GM18505 (cell line): Measurements from ENCODE around the gene C1orf53.
"Not testable (repeated sequence)": the region's sequence is repeated elsewhere in the genome, so short reads cannot be mapped to it uniquely, and the experiment has no call there.

ENCODE experiments used
- ATAC-seq: cut with Tn5 transposase; IDR thresholded peaks from one replicate; pipeline ENCODE4 v1.9.1; 2021; ENCODE audit not compliant: unreplicated experiment
- POLR2A ChIP-seq: IDR thresholded peaks from 4 replicates; pipeline ENCODE4 v1.6.1; 2011; ENCODE audit warnings: borderline replicate concordance; ENCODE audit not compliant: insufficient read depth, insufficient read length; ENCODE audit errors: extremely low read depth

C1orf53 gene

DNA sequence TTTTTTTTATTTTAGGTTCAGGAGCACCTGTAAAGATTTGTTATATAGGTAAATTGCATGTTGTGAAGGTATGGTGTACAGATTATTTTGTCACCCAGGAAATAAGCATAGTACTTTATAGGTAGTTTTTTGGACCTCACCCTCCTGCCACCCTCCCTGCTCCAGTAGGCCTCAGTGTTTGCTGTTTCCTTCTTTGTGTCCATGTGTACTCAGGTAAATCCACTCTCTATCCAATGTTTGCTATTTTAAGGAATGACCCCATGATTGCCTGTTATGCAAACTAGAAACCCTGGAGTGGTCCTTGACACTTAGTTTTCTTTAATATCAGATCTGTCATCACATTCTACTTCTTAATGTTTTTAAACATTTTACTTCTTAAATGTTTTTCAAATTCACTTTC lies 48.7 kb downstream of the C1orf53 start:
- ATAC-seq, result no peak
- TF ChIP-seq POLR2A, result no peak

DNA sequence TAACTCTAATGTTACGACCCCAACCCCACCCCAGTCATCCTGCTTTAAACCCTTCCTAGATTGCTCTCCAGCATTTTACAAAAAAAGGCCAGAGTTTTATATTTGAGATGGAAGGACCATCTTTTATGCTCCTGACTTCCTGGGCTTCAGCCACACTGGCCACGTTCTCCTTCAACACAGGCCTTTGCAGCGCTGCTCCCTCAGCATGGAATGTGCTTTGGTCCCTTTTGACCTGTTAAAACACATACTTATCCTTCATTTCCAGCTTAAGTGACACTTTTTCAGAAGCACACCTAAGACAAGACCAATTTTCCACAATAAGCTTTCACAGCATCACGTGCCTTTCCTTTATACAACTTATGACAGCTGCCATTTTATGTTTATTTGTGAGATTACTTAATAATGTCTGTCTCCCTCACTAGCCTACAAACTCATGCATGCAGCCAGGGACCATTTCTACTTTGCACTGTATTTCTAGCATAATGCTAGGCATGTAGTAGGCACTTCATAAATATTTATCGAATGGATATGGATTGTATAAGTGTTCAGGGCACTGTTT lies 49.3 kb downstream of the C1orf53 start:
- no peak for TF ChIP-seq POLR2A
- no peak for ATAC-seq

DNA sequence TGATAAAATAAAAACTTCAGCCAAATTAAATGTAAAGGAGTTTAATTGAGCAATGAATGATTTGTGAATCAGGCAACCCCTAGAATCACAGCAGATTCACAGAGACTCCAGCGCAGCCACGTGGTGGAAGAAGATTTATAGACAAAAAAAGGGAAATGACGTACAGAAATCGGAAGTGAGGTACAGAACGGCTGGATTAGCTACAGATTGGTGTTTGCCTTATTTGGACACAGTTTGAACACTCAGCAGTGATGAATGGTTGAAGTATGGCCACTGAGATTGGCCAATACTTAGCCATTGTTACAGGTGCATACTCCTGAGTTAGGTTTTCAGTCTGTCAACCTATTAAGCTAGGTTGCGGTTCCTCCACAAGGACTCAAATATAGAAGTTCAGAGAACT lies 51.0 kb downstream of the C1orf53 start:
- ATAC-seq, result not testable (repeated sequence)

DNA sequence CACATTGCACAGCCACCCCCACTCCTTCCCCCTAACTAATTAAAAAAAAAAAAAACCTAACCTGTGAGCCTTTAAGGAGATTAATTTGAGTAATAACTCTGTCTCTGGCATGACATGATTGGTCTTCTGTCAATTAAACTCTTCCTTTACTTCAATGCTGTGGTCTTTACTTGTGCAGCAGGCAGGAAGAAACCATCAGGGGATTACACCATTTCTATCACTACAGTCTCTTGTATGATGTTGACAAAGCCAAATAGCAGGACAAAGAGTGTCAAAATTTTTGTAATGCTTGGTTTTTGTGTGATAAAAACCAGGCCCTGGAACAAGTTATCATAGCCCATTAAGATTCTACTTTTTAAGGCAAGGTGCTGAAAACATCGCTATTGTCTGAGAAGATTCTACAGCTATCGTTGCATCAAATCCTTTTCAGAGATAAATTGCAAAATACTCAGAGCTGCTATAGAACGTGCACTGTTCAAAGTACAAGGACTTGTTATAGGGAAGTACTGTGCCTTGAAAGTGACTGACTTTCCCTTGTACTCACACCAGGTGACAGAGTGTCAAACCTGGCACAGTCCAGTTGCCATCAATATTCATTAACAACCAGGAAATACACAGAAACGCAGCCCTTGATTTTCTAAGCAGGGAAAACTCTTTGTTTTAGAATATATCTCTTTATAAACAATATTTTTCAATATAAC lies 52.4 kb downstream of the C1orf53 start:
- ATAC-seq, result no peak
- TF ChIP-seq POLR2A, result no peak

DNA sequence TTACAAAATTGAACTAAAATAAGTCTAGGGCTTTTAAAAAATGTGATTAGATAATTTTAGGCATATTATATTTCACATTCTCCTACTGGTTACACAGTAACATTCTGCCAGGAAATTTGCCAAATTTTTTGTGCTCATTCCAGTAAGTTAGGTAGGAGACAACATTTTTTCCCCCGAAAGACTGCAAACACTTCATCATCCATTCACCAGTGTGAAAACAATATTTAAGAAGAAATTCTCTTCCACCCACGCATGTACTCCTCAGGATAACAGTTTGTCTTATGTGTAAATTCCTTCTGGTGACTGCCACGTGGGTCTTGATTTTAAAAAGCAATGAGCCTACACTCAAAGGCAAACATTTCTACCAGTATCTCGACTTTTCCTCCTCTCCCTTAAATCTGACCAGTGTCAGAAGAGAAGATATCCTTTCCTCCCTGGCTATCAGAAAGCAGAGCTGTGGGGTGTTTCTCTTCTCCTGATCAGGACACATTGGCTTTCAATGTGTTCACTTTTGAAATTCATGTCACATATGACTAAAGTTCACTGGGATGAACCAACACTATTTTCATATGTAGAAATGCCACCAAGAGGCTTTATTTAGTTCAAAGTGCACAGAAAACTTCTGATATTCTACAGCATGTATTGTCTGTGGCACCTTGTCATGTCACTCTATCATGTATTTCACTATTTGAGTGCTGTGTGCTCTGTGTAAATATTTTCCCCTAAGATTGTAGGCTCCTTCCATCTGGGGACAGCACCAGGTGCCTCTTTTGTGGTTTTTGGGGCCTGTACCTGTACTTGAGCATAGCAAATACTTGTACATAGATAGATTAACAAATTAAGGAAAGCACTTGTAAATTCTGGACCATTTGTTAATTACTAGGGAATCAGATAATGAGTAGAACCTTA lies 53.3 kb downstream of the C1orf53 start:
- no peak for TF ChIP-seq POLR2A
- ATAC-seq, result no peak
